DND-41 (cell line): ENCODE measurements around the gene NPTN.

Source experiments
- CTCF ChIP-seq: IDR thresholded peaks from 2 replicates; pipeline ENCODE4 v1.5.1; 2012; ENCODE audit warnings: borderline replicate concordance, low read length, moderate library complexity, mild to moderate bottlenecking; ENCODE audit not compliant: poor library complexity, severe bottlenecking; ENCODE audit errors: extremely low read depth
- EZH2 ChIP-seq: IDR thresholded peaks from 3 replicates; pipeline ENCODE4 v1.6.1; 2012; ENCODE audit warnings: borderline replicate concordance, low read depth, mild to moderate bottlenecking, moderate library complexity, low read length, inconsistent platforms; ENCODE audit not compliant: severe bottlenecking

DNA sequence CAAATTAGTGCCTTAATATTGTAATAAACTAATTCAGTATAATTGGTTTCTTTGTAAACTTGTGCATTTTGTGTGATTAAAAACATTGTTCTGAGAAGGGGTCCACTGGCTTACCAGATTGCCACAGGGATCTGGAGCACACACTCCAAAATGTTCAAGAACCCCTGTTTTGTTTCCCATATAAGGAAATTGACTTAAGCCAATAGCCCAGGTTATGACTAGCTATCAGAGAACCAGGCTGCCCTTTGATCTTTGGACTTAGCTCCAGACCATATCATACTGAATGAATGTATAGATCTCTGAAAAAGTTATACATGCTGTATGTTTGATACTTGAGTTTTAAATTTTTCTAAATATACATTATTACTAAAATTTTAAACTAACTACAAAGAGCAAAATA lies 91.7 kb downstream of the NPTN start:
- no peak for TF ChIP-seq CTCF
- no peak for TF ChIP-seq EZH2
